CD4-positive, alpha-beta T cell treated with Interferon gamma for 1 hour (primary cell): ENCODE data around the gene GLIS2.

Source experiments
- DNase-seq: peaks from one replicate; pipeline ENCODE4 v3.0.0-alpha.2; 2020

GLIS2 gene

GRCh38 chr16:4354512-4355409, 38.9 kb downstream of the GLIS2 start:
- no peak for DNase-seq

DNA sequence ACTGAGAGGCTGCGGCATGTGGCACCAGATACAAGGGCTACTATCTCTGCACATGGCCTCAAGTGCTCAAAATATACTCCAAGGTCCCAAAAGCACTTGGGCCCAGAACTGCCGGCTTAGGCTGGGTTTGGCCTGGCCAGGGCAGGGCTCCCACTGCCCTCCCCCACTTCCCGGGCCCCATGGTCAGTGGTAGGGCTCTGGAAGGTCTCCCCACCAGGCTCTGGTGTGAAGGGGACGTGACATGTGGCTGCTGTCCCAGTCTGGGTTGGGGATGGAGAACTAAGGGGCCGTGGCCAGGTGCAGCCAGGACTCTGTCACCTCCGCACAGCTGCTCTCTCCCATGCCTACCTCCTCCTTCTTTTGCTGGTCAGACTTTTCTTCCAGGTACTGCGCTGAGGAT, 41.0 kb downstream of the GLIS2 start:
- DNase-seq = no peak

GRCh38 chr16:4358236-4358635, 42.4 kb downstream of the GLIS2 start:
- DNase-seq = no peak

DNA sequence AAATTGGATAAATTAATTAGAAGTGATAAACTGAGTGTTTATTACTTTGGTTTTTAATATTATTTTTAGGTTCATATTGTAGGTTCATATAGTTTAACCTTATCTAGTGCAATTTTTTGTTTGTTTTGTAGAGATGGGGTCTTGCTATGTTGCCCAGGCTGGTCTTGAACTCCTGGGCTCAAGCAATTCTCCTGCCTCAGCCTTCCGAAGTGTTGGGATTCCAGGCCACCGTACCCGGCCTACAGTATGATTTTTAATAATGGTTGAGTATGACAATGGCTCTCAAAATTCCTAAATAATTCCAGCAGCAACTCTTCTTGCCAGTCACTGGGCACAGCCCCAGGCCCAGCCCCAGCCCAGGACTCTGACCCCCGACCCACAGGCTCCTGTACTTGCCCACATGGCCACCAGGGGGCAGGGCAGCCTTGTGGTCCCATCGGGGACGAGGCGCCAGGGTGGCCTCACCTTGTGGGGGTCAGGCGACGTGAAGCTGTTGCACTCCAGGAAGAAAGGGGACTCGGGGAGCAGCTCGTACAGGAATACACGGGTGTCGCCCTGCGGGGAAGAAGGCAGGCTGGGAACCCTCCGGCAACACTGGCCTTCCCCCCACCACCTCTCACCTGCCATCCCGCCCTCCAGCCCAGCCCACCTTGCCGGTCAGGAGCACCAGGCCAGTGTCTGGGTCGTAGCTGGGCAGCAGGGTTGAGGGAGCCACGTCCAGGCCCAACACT, 43.1 kb downstream of the GLIS2 start:
- DNase-seq = peak; percentile 50

- no peak for DNase-seq
Measured at GRCh38 chr16:4359914-4360313, 44.0 kb downstream of the GLIS2 start.

- no peak for DNase-seq
Measured at GRCh38 chr16:4360538-4361021, 44.7 kb downstream of the GLIS2 start.

GRCh38 chr16:4361033-4361943, 45.4 kb downstream of the GLIS2 start:
- DNase-seq = no peak

- no peak for DNase-seq
Measured at GRCh38 chr16:4361944-4362311, 46.1 kb downstream of the GLIS2 start.

DNA sequence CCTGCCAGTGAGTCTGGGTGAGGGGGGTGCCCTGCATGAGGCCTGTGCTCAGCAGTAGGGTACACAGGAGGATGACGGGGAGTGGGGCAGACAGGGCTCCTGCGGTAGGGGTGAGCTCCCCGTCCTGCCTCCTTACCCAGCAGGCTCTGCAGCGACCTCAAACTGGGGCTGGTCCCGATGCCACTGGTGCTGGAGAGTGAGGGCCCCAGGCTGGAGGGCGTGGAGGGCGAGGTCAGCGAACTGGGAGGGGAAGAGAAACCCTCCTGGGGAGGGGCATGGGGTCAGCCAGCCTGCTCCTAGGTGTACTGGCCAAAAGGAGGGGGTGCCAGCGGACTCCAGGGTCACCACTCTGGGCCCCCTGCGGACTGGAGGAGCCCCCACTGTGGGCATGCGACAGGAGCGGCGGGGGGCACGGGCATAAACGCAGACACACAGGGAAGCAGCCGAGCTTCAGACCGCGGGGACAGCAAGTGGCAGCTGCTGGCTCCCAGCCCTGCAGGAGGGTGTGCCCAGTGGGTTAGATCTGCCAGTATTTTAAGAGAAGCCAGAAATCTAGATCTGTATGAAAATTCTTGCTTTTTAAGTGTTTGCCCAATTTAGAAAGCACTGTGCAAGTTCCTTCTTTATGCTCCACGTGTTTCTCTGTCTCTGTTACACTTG, 46.7 kb downstream of the GLIS2 start:
- no peak for DNase-seq

DNA sequence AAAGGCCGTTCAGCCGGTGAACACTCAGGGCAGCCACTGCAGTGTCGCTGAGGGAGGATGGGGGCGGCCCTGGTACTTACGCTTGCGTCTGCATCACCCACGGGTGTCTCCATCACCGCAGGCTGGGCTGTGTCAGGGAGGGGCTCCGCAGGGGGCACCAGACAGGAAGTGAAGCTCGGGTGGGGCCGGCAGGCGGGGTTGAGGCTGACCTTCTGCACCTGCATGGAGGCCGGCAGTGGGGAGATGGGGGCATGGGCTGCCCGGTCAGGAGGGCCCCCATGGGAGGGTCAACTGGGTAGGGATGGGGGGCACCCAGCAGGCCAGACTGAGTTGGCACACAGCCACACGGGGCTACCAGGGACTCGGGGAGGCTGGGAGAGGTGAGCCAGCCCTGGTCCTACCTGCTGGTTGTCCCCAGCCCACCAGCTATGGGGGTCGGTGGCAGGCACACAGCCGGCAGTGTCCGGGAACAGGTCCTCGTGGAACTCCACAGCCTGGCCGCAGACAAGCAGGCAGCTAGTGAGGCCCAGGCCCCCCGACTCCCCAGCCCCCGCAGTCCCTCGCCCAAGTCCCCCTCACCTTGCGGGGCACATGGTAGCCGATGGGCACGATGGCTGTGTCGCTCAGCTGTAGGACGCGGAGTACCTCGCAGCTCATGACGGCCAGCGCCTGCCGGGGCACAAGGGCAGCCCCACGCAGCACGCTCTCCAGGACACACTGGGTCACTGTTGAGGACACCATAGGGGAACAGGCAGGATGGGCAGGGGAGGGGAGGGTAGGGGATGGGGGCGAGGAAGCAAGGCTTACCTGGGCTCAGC, 48.5 kb downstream of the GLIS2 start:
- peak; percentile 17 for DNase-seq

GRCh38 chr16:4365014-4365406, 49.1 kb downstream of the GLIS2 start:
- peak; percentile 59 for DNase-seq

DNA sequence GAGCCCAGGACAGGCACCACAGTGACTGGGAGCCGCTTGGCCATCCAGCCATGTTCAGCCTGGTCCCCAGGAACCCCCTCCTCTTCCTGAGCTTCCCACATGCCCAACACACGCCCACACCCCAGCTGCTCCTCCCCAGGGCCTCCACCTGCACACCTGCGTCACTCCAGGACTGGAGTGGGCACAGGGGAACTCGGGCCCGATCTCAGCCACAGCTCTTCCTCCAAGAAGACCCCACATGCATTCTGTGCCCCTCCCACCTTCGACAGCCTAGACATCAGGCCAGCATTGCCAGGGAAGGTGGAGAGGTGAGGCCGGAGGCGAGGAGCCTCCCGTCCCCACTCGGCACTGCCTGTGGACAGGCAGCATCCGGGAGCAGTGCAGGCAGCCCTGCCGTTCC, 49.7 kb downstream of the GLIS2 start:
- no peak for DNase-seq

- DNase-seq = no peak
Measured at GRCh38 chr16:4366016-4366415, 50.1 kb downstream of the GLIS2 start.

- no peak for DNase-seq
Measured at GRCh38 chr16:4367393-4367856, 51.6 kb downstream of the GLIS2 start.

GRCh38 chr16:4369007-4369733, 53.3 kb downstream of the GLIS2 start:
- DNase-seq = no peak

DNA sequence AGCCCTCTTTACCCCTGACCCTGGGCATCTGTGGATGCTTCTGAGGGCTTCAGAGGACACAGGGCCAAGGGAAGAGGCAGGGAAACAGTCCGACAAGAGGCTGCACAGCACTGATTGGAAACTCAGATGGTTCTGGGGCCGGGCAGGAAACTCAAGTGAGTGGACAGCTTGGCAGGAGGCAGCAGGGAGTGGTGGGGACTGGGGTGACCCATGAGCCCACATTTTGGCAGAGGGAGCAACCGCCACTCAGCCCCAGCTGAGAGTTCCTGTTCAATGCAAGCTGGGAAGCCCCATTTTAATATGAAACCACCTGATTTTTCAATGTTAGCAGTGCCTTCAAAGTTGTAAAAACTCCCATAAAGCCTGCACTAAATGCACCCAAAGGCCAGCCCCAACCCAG, 54.3 kb downstream of the GLIS2 start:
- DNase-seq = no peak

- no peak for DNase-seq
Measured at GRCh38 chr16:4370570-4371356, 54.9 kb downstream of the GLIS2 start.

- DNase-seq = peak; percentile 65
Measured at GRCh38 chr16:4371357-4372000, 55.6 kb downstream of the GLIS2 start, which contains the start of gene VASN. VASN (plus strand) TSS chr16:4371848; CDS start chr16:4380878, 9,030 bp downstream.

GRCh38 chr16:4372001-4372577, 56.2 kb downstream of the GLIS2 start:
- DNase-seq = no peak
